C4-2B (cell line): ENCODE results near the gene CCDC81.

ENCODE experiments used
- H3K27ac ChIP-seq: fragments of 450-650 bp; 2 replicates; pipeline ENCODE4 v1.5.1; 2017
- ZFX ChIP-seq: fragments of 450-650 bp; IDR thresholded peaks from 2 replicates; pipeline ENCODE4 v1.6.1; 2017
- TF ChIP-seq, protein P1 (sequence below): fragments of 450-650 bp; conservative IDR thresholded peaks from 2 replicates; pipeline ENCODE4 v1.5.1; 2017; ENCODE audit warnings: mild to moderate bottlenecking

The CCDC81 gene

DNA sequence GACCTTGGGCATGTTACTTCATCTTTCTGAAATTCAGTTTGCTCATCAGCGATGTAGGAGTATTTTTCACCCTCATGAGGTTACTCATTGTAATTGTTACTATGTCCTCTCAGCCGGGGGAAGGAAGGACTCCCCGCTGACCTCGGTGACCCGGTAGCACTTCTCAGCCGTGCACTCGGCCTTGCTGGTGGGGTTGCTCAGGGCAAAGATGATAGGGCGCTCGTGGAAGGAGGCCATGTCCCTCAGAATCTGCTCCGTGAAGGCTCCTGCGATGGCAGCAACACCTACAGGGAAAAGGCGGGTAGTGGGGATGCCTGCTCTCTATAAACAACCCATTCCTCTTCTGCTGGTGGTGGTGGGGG lies 72.2 kb downstream of the CCDC81 start:
- no peak overlapping the region for H3K27ac ChIP-seq
- TF ChIP-seq ZFX: no peak
- TF ChIP-seq, protein P1, sequence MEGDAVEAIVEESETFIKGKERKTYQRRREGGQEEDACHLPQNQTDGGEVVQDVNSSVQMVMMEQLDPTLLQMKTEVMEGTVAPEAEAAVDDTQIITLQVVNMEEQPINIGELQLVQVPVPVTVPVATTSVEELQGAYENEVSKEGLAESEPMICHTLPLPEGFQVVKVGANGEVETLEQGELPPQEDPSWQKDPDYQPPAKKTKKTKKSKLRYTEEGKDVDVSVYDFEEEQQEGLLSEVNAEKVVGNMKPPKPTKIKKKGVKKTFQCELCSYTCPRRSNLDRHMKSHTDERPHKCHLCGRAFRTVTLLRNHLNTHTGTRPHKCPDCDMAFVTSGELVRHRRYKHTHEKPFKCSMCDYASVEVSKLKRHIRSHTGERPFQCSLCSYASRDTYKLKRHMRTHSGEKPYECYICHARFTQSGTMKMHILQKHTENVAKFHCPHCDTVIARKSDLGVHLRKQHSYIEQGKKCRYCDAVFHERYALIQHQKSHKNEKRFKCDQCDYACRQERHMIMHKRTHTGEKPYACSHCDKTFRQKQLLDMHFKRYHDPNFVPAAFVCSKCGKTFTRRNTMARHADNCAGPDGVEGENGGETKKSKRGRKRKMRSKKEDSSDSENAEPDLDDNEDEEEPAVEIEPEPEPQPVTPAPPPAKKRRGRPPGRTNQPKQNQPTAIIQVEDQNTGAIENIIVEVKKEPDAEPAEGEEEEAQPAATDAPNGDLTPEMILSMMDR: no peak

DNA sequence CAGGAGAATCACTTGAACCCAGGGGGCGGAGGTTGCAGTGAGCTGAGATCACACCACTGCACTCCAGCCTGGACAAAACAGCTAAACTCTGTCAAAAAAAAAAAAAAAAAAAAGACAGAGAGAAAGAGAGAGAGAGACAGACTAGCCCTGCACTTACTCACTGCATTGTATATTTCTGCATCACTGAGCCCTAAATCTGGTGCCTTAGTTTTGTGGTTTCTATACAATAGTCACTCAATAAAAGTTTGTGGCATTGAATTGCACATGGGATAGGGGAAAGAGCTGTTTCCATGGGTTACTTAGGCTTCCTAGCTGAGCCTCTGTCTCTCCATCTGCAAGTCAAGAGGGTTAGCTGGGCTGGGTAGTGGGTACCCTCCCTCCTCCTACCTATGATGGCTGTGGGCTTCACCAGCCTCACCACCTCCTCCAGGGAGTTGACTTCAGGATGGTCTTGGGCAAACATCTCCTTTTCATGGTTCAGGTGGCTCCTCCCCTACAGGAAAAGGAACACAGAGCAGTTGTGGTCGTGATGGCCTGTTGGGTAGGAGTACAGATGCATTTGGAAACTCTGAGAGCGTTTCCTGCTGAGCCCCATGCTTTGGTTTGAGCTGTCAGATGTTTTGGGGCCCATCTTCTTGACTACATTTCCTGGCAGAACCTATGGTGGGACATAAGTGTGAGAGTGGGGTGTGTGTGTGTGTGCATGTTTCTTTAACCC lies 73.2 kb downstream of the CCDC81 start:
- TF ChIP-seq ZFX: no peak
- TF ChIP-seq, protein P1: no peak
- H3K27ac ChIP-seq: no peak overlapping the region

DNA sequence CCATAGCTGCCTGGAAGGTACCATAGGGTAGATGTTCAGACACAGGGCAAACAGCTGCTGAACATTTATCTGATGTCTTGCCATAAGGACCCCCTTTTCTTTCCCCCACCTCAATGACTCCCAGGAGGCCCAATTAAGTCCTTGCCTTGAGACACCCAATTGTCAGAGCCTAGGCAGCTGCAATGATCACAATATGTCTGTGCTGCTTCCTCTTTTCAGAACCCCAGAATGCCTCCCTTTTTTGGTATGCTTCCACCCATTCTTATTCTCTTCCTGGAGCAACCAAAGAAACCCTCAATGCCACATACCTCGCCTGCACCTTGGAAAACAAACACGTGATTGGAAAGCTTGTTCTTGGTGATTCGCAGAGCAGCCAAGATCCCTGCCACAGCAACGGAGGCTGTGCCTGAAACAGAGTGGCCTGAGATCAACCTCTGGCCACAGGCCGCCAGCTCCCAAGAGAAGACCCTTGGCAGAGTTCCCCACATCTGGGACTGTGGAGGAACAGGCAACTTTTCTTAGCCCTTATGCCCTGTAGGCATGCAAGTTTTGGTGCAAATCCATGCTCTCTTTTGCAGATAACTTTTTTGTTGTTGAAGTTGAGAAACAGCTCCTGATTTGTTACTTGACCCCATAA lies 75.4 kb downstream of the CCDC81 start:
- H3K27ac ChIP-seq: no peak overlapping the region
- TF ChIP-seq, protein P1: no peak
- no peak for TF ChIP-seq ZFX

DNA sequence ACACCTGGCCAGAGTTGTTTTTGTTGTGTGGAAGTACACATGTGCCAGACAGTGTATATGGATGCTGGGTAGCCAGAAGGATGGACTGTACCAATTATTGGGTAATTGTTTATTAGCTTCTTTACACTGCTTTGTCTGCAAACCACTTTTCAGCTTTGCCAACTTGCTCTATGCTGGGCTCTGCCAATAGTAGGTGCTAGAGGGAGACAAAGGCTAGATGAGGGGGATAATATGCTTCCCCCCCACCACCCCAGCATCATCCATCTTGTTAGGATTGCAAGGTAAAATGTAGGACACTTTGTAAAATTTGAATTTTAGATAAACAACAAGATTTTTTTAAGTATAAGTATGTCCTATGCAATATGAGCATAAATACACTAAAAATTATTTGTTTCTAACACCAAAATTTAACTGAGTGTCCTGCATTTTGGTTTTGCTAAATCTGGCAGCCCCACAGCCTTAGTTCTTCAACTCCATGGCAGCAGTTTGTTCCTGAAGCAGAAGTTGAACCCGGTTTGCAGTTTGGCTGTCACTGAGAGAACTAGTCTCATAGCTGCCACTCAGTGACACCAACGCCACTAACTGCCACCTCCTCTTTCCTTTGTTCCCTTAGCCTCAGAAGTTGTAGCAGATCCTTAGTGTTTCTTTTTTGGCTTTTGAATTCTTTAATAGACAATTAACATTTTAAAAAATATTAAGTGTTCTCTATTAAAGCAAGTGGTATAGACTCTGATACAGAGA lies 78.8 kb downstream of the CCDC81 start:
- H3K27ac ChIP-seq: no peak overlapping the region
- TF ChIP-seq, protein P1: peak; percentile 12; the same call in 1 of the 2 replicates
- no peak for TF ChIP-seq ZFX

DNA sequence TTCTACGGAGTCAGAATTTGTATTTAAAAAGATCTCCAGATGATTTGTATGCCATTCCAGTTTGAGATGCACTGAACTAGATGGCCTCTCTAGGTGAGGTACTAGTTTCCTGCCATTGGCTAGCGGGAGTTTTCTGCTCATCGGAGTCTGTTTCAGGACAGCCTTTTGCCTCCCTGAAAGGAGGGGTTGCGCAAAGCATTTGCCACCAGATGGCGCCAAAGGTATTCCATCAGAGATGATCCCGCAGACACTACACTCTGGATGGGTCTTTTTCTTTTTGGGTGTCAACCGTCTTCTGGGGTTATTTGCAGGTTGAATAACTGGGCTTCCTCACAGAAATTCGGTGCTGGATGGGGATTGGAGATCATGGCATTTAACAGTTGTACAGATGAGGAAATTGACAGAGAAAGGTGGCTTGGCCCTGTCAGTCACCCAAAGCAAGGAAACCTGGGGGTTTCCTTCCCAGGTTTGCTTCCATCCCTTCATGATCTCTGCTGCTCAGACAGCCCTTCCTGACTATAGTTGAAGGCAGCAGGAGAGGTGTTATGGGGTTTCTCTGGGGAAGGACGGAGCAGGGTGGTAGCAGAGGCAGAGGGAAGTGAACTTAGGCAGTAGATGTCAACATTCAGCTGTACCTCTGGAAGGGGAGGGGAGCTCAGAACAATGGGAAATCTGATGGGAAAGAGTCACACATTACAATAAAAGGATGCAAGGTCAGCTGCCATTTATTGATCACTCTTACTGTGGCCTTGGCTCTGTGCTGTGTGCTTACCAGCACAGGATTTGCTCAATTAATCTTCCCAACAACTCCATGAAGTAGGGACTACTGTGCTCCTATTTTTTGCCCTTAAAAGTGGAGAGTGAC lies 81.6 kb downstream of the CCDC81 start:
- H3K27ac ChIP-seq: no peak overlapping the region
- TF ChIP-seq ZFX: no peak
- TF ChIP-seq, protein P1: peak; percentile 94

DNA sequence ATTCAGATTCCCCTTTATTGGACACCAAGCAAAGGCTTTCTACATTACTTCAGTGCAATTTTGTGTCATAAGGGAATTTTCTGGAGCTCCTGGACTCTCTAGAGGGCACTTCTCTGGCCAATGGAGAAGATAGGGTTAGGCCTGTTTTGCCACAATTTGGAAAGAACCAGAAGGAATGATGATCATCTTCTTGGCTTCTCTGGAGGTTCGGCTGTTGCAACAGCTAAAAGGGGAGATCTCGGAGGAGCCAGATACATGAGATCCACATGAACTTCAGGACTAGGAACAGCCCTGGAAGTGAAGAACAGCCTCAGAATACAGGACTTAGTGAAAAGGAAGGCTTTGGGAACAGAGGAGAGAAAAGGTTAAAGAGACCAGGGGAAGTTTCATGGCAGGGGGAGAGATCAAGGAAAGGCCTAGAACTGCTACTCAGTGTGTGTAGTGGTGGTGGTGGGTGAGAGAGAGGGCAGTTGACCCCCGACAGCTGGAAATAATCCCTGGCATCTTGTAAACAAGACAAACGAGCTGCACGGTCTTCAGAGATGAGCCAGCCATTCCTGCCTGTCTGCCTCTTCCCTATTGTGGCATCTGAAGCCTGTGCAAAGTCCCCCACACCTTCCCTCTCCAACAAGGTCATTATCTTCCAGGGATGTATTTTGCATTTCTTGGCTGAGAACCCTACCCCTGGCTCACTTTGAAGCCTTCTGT lies 83.8 kb downstream of the CCDC81 start:
- TF ChIP-seq, protein P1: no peak
- no peak for TF ChIP-seq ZFX
- H3K27ac ChIP-seq: no peak overlapping the region
